ENCODE results near the gene CCNF.

- no peak for TF ChIP-seq CTCF (IDR thresholded peaks at IDR 0.05 in 2 of 3, conservative IDR thresholded peaks at IDR 0.05 in 1 of 3; ENCODE audit: control insufficient read depth in 2 of 3, extremely low read depth in 1 of 3, insufficient read depth in 1 of 3, low read depth in 3 of 3, low read length in 3 of 3)
- no peak for TF ChIP-seq REST (IDR thresholded peaks at IDR 0.05; ENCODE audit: low read depth, low read length)
- TF ChIP-seq ATF2 (IDR thresholded peaks at IDR 0.05; ENCODE audit: low read length): no peak
- TF ChIP-seq MXI1 (IDR thresholded peaks at IDR 0.05; ENCODE audit: low read depth, low read length): no peak
- no peak for TF ChIP-seq KDM1A (IDR thresholded peaks at IDR 0.05; ENCODE audit: borderline replicate concordance)
- TF ChIP-seq SMC3 (IDR thresholded peaks at IDR 0.05; ENCODE audit: borderline replicate concordance, low read length): no peak
- TF ChIP-seq NBN (IDR thresholded peaks at IDR 0.05): no peak
- no peak for TF ChIP-seq EGR1 (IDR thresholded peaks at IDR 0.05; ENCODE audit: borderline replicate concordance in 1 of 2, low read depth in 2 of 2, low read length in 2 of 2)
- TF ChIP-seq MTA2 (IDR thresholded peaks at IDR 0.05; ENCODE audit: low read depth): no peak
- TF ChIP-seq FOXM1 (IDR thresholded peaks at IDR 0.05; ENCODE audit: low read depth, low read length): no peak
- no peak for TF ChIP-seq BMI1 (IDR thresholded peaks at IDR 0.05; ENCODE audit: borderline replicate concordance)
- TF ChIP-seq NFYB (IDR thresholded peaks at IDR 0.05; ENCODE audit: insufficient read depth, low read depth, low read length): no peak
Measured at GRCh38 chr16:2436110-2436509, 6.9 kb downstream of the CCNF start.
